Tibial artery (tissue), 4 donors: Measurements from ENCODE around the gene TGOLN2.
"Not testable (repeated sequence)": the region's sequence is repeated elsewhere in the genome, so short reads cannot be mapped to it uniquely, and the experiment has no call there.

Experiments
- DNase-seq, 2 donors: peaks; one replicate each; pipeline ENCODE4 v3.0.0-alpha.2; 2019
- H3K27ac ChIP-seq, 2 donors: fragments of 200-600 bp; sonication (generic) in 1 of 2; 1 replicate in 1 of 2; 2 replicates in 1 of 2; pipeline ENCODE4 v1.5.1; 2018 to 2019; ENCODE audit warnings: mild to moderate bottlenecking in 1 of 2
- H3K27me3 ChIP-seq, 2 donors: fragments of 200-600 bp; sonication (generic) in 1 of 2; one replicate each; pipeline versions ENCODE4 v1.5.1 to v1.6.0; 2016 to 2019
- H3K36me3 ChIP-seq, 3 donors: fragments of 200-600 bp; sonication (generic) in 2 of 3; one replicate each; pipeline ENCODE4 v1.5.1; 2016 to 2019; ENCODE audit warnings: mild to moderate bottlenecking in 2 of 3
- H3K4me1 ChIP-seq, 4 donors: fragments of 200-600 bp; sonication (generic) in 2 of 4; 1 replicate in 3 of 4; 2 replicates in 1 of 4; pipeline ENCODE4 v1.5.1; 2016 to 2019
- H3K4me3 ChIP-seq, 2 donors: fragments of 200-600 bp; sonication (generic) in 1 of 2; 1 replicate in 1 of 2; 2 replicates in 1 of 2; pipeline ENCODE4 v1.5.1; 2018 to 2019; ENCODE audit warnings: mild to moderate bottlenecking in 2 of 2
- H3K9me3 ChIP-seq, 3 donors: fragments of 200-600 bp; sonication (generic) in 1 of 3; one replicate each; pipeline ENCODE4 v1.5.1; 2016 to 2019
- CTCF ChIP-seq, 2 experiments: fragments of 200-600 bp in 1 of 2; fragments of 450-650 bp in 1 of 2; IDR thresholded peaks; one replicate each; pipeline ENCODE4 v1.5.1; 2017 to 2019; ENCODE audit warnings: antibody characterized with exemption in 2 of 2, mild to moderate bottlenecking in 1 of 2, moderate library complexity in 1 of 2
- intact Hi-C: fragments of 100-400 bp; cut with DNase I; formaldehyde crosslinking; loops from one replicate; pipeline ENCODE4 v1.15.0; 2023; ENCODE audit warnings: low total_unique reads

Gene TGOLN2

GRCh38 chr2:85330839-85331636 is 3.2 kb upstream of the TGOLN2 start:
- H3K4me1 ChIP-seq, result peaks cover 0 to 20% (median 12%) of the 10 kb centered on the region in 4 donors
- peaks cover 0 to 2% of the 10 kb centered on the region in 2 donors for H3K27me3 ChIP-seq
- no peak overlapping the region for H3K4me3 ChIP-seq
- no peaks in the 10 kb centered on the region for H3K36me3 ChIP-seq
- intact Hi-C loops, result no loop called here
- H3K27ac ChIP-seq, result no peak overlapping the region
- TF ChIP-seq CTCF (IDR thresholded peaks at IDR 0.05), result no peak
- no peak for DNase-seq
- no peaks in the 10 kb centered on the region for H3K9me3 ChIP-seq

- intact Hi-C loops, result loop anchor here (10.0 kb wide), 1 partner anchor 235 kb away; the partner anchor contains the start of gene GGCX
Observed at GRCh38 chr2:85329701-85330100, 1.9 kb upstream of the TGOLN2 start.

GRCh38 chr2:85329181-85329651 is 1.4 kb upstream of the TGOLN2 start:
- TF ChIP-seq CTCF (IDR thresholded peaks at IDR 0.05), result no peak
- DNase-seq, result no peak
- peaks cover 6 to 15% (median 6%) of the 10 kb centered on the region in 3 donors for H3K36me3 ChIP-seq
- H3K9me3 ChIP-seq, result no peaks in the 10 kb centered on the region
- H3K4me1 ChIP-seq, result peaks cover 0 to 39% (median 24%) of the 10 kb centered on the region in 4 donors
- H3K4me3 ChIP-seq, result no peak overlapping the region
- H3K27me3 ChIP-seq, result no peaks in the 10 kb centered on the region
- intact Hi-C loops, result loop anchor here (10.0 kb wide), 1 partner anchor 236 kb away; the partner anchor contains the start of gene GGCX
- H3K27ac ChIP-seq, result no peak overlapping the region

More at GRCh38 chr2:85329701-85330100, 1.9 kb upstream of the TGOLN2 start:
- not testable (repeated sequence) for DNase-seq, H3K36me3 ChIP-seq, H3K27ac ChIP-seq, H3K4me3 ChIP-seq, H3K27me3 ChIP-seq, H3K9me3 ChIP-seq
- peaks cover 0 to 34% (median 22%) of the 10 kb centered on the region in 4 donors for H3K4me1 ChIP-seq

- intact Hi-C loops, result loop anchor here (10.0 kb wide), 1 partner anchor 238 kb away; the partner anchor contains the start of gene GGCX
- TF ChIP-seq CTCF (IDR thresholded peaks at IDR 0.05), result no peak
- Histone ChIP-seq H3K27ac (peak overlapping the region; percentile 88 to 96), H3K9me3 (no peaks in the 10 kb centered on the region), H3K36me3 (peaks cover 25 to 34% (median 26%) of the 10 kb centered on the region in 3 donors), H3K27me3 (no peaks in the 10 kb centered on the region), H3K4me1 (peaks cover 0 to 57% (median 38%) of the 10 kb centered on the region in 4 donors), H3K4me3 (peak overlapping the region; percentile 82 to 87)
- DNase-seq, result peak; percentile 55 to 73
Observed at GRCh38 chr2:85327160-85327821, 498 bp downstream of the TGOLN2 start.

- peak in 1 of 2 donors; percentile 46 for DNase-seq
- Histone ChIP-seq H3K4me3 (peak overlapping the region; percentile 82 to 87), H3K27ac (peak overlapping the region; percentile 88 to 96), H3K36me3 (peaks cover 32 to 41% (median 33%) of the 10 kb centered on the region in 3 donors), H3K4me1 (peaks cover 0 to 64% (median 41%) of the 10 kb centered on the region in 4 donors), H3K27me3 (no peaks in the 10 kb centered on the region), H3K9me3 (no peaks in the 10 kb centered on the region)
- TF ChIP-seq CTCF (IDR thresholded peaks at IDR 0.05), result no peak
- intact Hi-C loops, result loop anchor here (10.0 kb wide), 1 partner anchor 238 kb away; the partner anchor contains the start of gene GGCX
Observed at GRCh38 chr2:85326406-85327159, 1.2 kb downstream of the TGOLN2 start.
